ENCODE data around the gene SORL1.

- TF ChIP-seq POLR2A (IDR thresholded peaks at IDR 0.05), result no peak
- TF ChIP-seq, protein P1, sequence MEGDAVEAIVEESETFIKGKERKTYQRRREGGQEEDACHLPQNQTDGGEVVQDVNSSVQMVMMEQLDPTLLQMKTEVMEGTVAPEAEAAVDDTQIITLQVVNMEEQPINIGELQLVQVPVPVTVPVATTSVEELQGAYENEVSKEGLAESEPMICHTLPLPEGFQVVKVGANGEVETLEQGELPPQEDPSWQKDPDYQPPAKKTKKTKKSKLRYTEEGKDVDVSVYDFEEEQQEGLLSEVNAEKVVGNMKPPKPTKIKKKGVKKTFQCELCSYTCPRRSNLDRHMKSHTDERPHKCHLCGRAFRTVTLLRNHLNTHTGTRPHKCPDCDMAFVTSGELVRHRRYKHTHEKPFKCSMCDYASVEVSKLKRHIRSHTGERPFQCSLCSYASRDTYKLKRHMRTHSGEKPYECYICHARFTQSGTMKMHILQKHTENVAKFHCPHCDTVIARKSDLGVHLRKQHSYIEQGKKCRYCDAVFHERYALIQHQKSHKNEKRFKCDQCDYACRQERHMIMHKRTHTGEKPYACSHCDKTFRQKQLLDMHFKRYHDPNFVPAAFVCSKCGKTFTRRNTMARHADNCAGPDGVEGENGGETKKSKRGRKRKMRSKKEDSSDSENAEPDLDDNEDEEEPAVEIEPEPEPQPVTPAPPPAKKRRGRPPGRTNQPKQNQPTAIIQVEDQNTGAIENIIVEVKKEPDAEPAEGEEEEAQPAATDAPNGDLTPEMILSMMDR (IDR thresholded peaks at IDR 0.05), result no peak
These were observed 83.1 kb downstream of the SORL1 start for GRCh38 chr11:121535129-121535796.

Measured in gastroesophageal sphincter (tissue), 3 donors.